SK-N-SH treated with all-trans-retinoic acid at 6 μM for 48 hours (cell line): ENCODE data around the gene ANO3.

ENCODE experiments used
- ATAC-seq: fragments of 200-7000 bp; cut with Tn5 transposase; 3 replicates; pipeline ENCODE4 v1.9.1; 2020; ENCODE audit warnings: mild to moderate bottlenecking, moderate library complexity
- ARNTL ChIP-seq: fragments of 450-650 bp; formaldehyde crosslinking; IDR thresholded peaks from 2 replicates; pipeline ENCODE4 v1.5.0; 2020; ENCODE audit warnings: low read depth, mild to moderate bottlenecking, moderate library complexity, borderline replicate concordance
- BACH2 ChIP-seq: fragments of 250-450 bp; sonication (Bioruptor Pico); IDR thresholded peaks from 2 replicates; pipeline ENCODE4 v1.9.0; 2021; ENCODE audit warnings: mild to moderate bottlenecking, borderline replicate concordance
- CSDC2 ChIP-seq: fragments of 250-450 bp; sonication (Bioruptor Pico); IDR thresholded peaks from 2 replicates; pipeline ENCODE4 v1.5.0; 2020; ENCODE audit warnings: mild to moderate bottlenecking, moderate library complexity
- ESRRG ChIP-seq: fragments of 250-450 bp; sonication (Bioruptor Pico); IDR thresholded peaks from 2 replicates; pipeline ENCODE4 v1.6.1; 2021; ENCODE audit warnings: mild to moderate bottlenecking
- GLIS3 ChIP-seq: fragments of 250-450 bp; sonication (Bioruptor Pico); IDR thresholded peaks from 2 replicates; pipeline ENCODE4 v1.5.0; 2020; ENCODE audit warnings: mild to moderate bottlenecking, moderate library complexity
- ISL1 ChIP-seq: fragments of 250-450 bp; sonication (Bioruptor Pico); IDR thresholded peaks from 2 replicates; pipeline ENCODE4 v2.1.2; 2022; ENCODE audit warnings: mild to moderate bottlenecking, moderate library complexity
- OSR1 ChIP-seq: fragments of 250-450 bp; sonication (Bioruptor Pico); IDR thresholded peaks from 2 replicates; pipeline ENCODE4 v1.8.0; 2022; ENCODE audit warnings: moderate library complexity, mild to moderate bottlenecking, inconsistent platforms
- RARB ChIP-seq: fragments of 250-450 bp; sonication (Bioruptor Pico); IDR thresholded peaks from 2 replicates; pipeline ENCODE4 v1.8.0; 2021; ENCODE audit warnings: mild to moderate bottlenecking, moderate library complexity
- SNAI2 ChIP-seq: fragments of 250-450 bp; sonication (Bioruptor Pico); IDR thresholded peaks from 2 replicates; pipeline ENCODE4 v1.5.0; 2020; ENCODE audit warnings: mild to moderate bottlenecking, moderate library complexity
- TCF4 ChIP-seq: fragments of 250-450 bp; sonication (Bioruptor Pico); IDR thresholded peaks from 2 replicates; pipeline ENCODE4 v1.8.0; 2021; ENCODE audit warnings: mild to moderate bottlenecking, moderate library complexity, borderline replicate concordance
- TOX ChIP-seq: fragments of 250-450 bp; sonication (Bioruptor Pico); IDR thresholded peaks from 2 replicates; pipeline ENCODE4 v1.8.0; 2021; ENCODE audit warnings: mild to moderate bottlenecking, moderate library complexity, borderline replicate concordance
- ZC3H10 ChIP-seq: fragments of 250-450 bp; sonication (Bioruptor Pico); IDR thresholded peaks from 2 replicates; pipeline ENCODE4 v1.5.1; 2021; ENCODE audit warnings: mild to moderate bottlenecking, moderate library complexity
- ZFP3 ChIP-seq: fragments of 250-450 bp; sonication (Bioruptor Pico); IDR thresholded peaks from 2 replicates; pipeline ENCODE4 v1.5.0; 2020; ENCODE audit warnings: mild to moderate bottlenecking, moderate library complexity
- ZFP30 ChIP-seq: fragments of 450-650 bp; formaldehyde crosslinking; IDR thresholded peaks from 2 replicates; pipeline ENCODE4 v1.5.0; 2022; ENCODE audit warnings: mild to moderate bottlenecking, moderate library complexity
- ZNF565 ChIP-seq: fragments of 450-650 bp; formaldehyde crosslinking; conservative IDR thresholded peaks from 2 replicates; pipeline ENCODE4 v1.5.0; 2020; ENCODE audit warnings: low read depth, mild to moderate bottlenecking, moderate library complexity
- ZNF70 ChIP-seq: fragments of 450-650 bp; formaldehyde crosslinking; IDR thresholded peaks from 2 replicates; pipeline ENCODE4 v1.5.0; 2020; ENCODE audit warnings: mild to moderate bottlenecking, moderate library complexity
- ZNF8 ChIP-seq: fragments of 450-650 bp; formaldehyde crosslinking; IDR thresholded peaks from 2 replicates; pipeline ENCODE4 v1.5.0; 2020; ENCODE audit warnings: mild to moderate bottlenecking, moderate library complexity
- TF ChIP-seq, protein P1 (sequence below): fragments of 250-450 bp; sonication (Bioruptor Pico); IDR thresholded peaks from 2 replicates; pipeline ENCODE4 v1.5.1; 2021; ENCODE audit warnings: mild to moderate bottlenecking, moderate library complexity
- TF ChIP-seq, protein P2 (sequence below): fragments of 250-450 bp; sonication (Bioruptor Pico); IDR thresholded peaks from 2 replicates; pipeline ENCODE4 v1.5.1; 2020; ENCODE audit warnings: low read depth, mild to moderate bottlenecking, moderate library complexity
- TF ChIP-seq, protein P3 (sequence below): fragments of 250-450 bp; sonication (Bioruptor Pico); IDR thresholded peaks from 2 replicates; pipeline ENCODE4 v1.5.0; 2020; ENCODE audit warnings: mild to moderate bottlenecking, moderate library complexity
- TF ChIP-seq, protein P4 (sequence below): fragments of 250-450 bp; sonication (Bioruptor Pico); IDR thresholded peaks from 2 replicates; pipeline ENCODE4 v1.8.0; 2021; ENCODE audit warnings: low read depth, mild to moderate bottlenecking, moderate library complexity, borderline replicate concordance
- TF ChIP-seq, protein P5 (sequence below): fragments of 250-450 bp; sonication (Bioruptor Pico); IDR thresholded peaks from 2 replicates; pipeline ENCODE4 v1.8.0; 2020; ENCODE audit warnings: mild to moderate bottlenecking, moderate library complexity, borderline replicate concordance

The ANO3 gene

DNA sequence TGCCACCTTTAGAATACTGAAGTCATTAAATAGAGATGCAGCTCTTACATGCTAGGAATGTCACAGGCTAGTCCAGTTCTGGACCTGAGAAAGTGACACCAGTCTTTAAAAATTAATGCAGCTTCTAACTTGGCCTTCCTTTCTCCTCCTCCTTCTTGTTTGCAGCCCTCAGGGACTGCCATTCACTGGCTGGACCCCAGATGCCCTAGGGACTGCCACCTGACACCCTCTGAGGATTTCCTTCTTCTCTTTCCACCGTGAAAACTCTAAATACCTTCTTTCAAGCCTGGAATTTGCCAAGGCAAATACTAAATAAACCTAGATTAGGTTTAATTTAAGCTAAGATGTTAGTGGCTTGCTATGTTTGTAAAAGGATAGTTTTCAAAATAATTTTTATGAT, 161.7 kb downstream of the ANO3 start:
- TF ChIP-seq ESRRG, result no peak
- no peak for TF ChIP-seq GLIS3
- no peak for ATAC-seq

DNA sequence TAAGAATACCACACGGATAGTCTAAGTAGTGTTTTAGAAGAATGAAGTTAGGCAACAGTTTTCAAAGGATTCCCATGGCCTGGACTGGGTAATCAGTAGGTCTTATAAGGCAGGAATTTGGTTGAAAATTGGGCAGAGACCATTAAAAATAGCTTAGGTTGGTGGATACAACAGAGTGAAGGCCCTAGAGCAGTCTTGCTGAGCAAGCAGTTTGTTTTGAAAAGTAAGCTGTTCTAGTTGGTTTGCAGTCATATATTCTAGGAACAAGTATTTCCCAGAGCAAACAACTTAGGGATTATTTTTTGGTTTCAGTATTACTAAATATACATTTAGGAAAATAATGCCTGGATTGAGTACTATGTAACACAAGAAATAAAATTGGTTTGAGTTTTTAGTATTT, 175.3 kb downstream of the ANO3 start:
- TF ChIP-seq ZFP3 (CRISPR knock-in tag), result no peak
- TF ChIP-seq GLIS3, result no peak
- no peak for TF ChIP-seq ISL1
- no peak for TF ChIP-seq ZNF8 (CRISPR knock-in tag)
- no peak for TF ChIP-seq OSR1 (CRISPR knock-in tag)
- TF ChIP-seq ESRRG, result no peak
- TF ChIP-seq, protein P1, sequence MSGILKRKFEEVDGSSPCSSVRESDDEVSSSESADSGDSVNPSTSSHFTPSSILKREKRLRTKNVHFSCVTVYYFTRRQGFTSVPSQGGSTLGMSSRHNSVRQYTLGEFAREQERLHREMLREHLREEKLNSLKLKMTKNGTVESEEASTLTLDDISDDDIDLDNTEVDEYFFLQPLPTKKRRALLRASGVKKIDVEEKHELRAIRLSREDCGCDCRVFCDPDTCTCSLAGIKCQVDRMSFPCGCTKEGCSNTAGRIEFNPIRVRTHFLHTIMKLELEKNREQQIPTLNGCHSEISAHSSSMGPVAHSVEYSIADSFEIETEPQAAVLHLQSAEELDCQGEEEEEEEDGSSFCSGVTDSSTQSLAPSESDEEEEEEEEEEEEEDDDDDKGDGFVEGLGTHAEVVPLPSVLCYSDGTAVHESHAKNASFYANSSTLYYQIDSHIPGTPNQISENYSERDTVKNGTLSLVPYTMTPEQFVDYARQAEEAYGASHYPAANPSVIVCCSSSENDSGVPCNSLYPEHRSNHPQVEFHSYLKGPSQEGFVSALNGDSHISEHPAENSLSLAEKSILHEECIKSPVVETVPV (CRISPR knock-in tag), result no peak
- TF ChIP-seq ZFP30 (CRISPR knock-in tag), result no peak
- no peak for TF ChIP-seq RARB (CRISPR knock-in tag)
- TF ChIP-seq, protein P2, sequence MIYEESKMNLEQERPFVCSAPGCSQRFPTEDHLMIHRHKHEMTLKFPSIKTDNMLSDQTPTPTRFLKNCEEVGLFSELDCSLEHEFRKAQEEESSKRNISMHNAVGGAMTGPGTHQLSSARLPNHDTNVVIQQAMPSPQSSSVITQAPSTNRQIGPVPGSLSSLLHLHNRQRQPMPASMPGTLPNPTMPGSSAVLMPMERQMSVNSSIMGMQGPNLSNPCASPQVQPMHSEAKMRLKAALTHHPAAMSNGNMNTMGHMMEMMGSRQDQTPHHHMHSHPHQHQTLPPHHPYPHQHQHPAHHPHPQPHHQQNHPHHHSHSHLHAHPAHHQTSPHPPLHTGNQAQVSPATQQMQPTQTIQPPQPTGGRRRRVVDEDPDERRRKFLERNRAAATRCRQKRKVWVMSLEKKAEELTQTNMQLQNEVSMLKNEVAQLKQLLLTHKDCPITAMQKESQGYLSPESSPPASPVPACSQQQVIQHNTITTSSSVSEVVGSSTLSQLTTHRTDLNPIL (CRISPR knock-in tag), result no peak
- TF ChIP-seq TOX, result no peak
- TF ChIP-seq SNAI2, result no peak
- TF ChIP-seq, protein P3, sequence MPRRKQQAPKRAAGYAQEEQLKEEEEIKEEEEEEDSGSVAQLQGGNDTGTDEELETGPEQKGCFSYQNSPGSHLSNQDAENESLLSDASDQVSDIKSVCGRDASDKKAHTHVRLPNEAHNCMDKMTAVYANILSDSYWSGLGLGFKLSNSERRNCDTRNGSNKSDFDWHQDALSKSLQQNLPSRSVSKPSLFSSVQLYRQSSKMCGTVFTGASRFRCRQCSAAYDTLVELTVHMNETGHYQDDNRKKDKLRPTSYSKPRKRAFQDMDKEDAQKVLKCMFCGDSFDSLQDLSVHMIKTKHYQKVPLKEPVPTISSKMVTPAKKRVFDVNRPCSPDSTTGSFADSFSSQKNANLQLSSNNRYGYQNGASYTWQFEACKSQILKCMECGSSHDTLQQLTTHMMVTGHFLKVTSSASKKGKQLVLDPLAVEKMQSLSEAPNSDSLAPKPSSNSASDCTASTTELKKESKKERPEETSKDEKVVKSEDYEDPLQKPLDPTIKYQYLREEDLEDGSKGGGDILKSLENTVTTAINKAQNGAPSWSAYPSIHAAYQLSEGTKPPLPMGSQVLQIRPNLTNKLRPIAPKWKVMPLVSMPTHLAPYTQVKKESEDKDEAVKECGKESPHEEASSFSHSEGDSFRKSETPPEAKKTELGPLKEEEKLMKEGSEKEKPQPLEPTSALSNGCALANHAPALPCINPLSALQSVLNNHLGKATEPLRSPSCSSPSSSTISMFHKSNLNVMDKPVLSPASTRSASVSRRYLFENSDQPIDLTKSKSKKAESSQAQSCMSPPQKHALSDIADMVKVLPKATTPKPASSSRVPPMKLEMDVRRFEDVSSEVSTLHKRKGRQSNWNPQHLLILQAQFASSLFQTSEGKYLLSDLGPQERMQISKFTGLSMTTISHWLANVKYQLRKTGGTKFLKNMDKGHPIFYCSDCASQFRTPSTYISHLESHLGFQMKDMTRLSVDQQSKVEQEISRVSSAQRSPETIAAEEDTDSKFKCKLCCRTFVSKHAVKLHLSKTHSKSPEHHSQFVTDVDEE (CRISPR knock-in tag), result no peak
- no peak for TF ChIP-seq TCF4 (CRISPR knock-in tag)
- TF ChIP-seq ZNF70 (CRISPR knock-in tag), result no peak
- TF ChIP-seq ZC3H10 (CRISPR knock-in tag), result no peak
- TF ChIP-seq, protein P4, sequence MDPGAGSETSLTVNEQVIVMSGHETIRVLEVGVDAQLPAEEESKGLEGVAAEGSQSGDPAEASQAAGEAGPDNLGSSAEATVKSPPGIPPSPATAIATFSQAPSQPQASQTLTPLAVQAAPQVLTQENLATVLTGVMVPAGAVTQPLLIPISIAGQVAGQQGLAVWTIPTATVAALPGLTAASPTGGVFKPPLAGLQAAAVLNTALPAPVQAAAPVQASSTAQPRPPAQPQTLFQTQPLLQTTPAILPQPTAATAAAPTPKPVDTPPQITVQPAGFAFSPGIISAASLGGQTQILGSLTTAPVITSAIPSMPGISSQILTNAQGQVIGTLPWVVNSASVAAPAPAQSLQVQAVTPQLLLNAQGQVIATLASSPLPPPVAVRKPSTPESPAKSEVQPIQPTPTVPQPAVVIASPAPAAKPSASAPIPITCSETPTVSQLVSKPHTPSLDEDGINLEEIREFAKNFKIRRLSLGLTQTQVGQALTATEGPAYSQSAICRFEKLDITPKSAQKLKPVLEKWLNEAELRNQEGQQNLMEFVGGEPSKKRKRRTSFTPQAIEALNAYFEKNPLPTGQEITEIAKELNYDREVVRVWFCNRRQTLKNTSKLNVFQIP, result no peak
- no peak for TF ChIP-seq BACH2 (CRISPR knock-in tag)
- no peak for ATAC-seq

DNA sequence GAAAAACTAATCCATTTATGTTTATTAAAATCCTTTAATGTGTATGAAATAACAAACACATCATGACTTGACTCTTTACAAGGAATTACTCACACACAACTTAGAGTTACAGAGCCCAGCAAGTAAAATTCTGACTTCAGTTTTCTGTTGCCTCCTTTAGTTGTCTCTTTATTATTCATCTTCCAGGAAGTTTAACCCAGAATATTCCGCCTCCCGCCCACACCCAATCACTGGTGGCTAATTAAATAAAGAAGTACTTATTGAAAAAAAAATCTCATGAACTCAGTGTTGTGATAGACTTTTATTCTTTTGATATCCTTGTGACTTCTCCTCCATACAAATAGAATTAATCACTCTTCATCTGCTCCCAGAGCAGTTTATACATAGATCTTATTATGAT, 178.2 kb downstream of the ANO3 start:
- TF ChIP-seq ZNF8 (CRISPR knock-in tag) (no peak), CSDC2 (CRISPR knock-in tag) (no peak), TCF4 (CRISPR knock-in tag) (no peak), ZC3H10 (CRISPR knock-in tag) (no peak), ZNF565 (CRISPR knock-in tag) (no peak), ISL1 (no peak), OSR1 (CRISPR knock-in tag) (no peak), ARNTL (no peak), SNAI2 (no peak), ZFP3 (CRISPR knock-in tag) (no peak)
- TF ChIP-seq, protein P3 (CRISPR knock-in tag), result no peak
- TF ChIP-seq, protein P1 (CRISPR knock-in tag), result no peak
- TF ChIP-seq, protein P5, sequence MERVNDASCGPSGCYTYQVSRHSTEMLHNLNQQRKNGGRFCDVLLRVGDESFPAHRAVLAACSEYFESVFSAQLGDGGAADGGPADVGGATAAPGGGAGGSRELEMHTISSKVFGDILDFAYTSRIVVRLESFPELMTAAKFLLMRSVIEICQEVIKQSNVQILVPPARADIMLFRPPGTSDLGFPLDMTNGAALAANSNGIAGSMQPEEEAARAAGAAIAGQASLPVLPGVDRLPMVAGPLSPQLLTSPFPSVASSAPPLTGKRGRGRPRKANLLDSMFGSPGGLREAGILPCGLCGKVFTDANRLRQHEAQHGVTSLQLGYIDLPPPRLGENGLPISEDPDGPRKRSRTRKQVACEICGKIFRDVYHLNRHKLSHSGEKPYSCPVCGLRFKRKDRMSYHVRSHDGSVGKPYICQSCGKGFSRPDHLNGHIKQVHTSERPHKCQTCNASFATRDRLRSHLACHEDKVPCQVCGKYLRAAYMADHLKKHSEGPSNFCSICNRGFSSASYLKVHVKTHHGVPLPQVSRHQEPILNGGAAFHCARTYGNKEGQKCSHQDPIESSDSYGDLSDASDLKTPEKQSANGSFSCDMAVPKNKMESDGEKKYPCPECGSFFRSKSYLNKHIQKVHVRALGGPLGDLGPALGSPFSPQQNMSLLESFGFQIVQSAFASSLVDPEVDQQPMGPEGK (CRISPR knock-in tag), result no peak

More for the DNA sequence above, 178.2 kb downstream of the ANO3 start:
- no peak for ATAC-seq
